Measurements from ENCODE around the gene SPEF2.
"Not testable (repeated sequence)": the region's sequence is repeated elsewhere in the genome, so short reads cannot be mapped to it uniquely, and the experiment has no call there.

GRCh38 chr5:35672296-35672655 is 54.6 kb downstream of the SPEF2 start:
- TF ChIP-seq, protein P1, sequence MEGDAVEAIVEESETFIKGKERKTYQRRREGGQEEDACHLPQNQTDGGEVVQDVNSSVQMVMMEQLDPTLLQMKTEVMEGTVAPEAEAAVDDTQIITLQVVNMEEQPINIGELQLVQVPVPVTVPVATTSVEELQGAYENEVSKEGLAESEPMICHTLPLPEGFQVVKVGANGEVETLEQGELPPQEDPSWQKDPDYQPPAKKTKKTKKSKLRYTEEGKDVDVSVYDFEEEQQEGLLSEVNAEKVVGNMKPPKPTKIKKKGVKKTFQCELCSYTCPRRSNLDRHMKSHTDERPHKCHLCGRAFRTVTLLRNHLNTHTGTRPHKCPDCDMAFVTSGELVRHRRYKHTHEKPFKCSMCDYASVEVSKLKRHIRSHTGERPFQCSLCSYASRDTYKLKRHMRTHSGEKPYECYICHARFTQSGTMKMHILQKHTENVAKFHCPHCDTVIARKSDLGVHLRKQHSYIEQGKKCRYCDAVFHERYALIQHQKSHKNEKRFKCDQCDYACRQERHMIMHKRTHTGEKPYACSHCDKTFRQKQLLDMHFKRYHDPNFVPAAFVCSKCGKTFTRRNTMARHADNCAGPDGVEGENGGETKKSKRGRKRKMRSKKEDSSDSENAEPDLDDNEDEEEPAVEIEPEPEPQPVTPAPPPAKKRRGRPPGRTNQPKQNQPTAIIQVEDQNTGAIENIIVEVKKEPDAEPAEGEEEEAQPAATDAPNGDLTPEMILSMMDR (IDR thresholded peaks at IDR 0.05; ENCODE audit: insufficient read depth, low read depth, low read length): not testable (repeated sequence)
- not testable (repeated sequence) for TF ChIP-seq EZH2 (IDR thresholded peaks at IDR 0.05; ENCODE audit: insufficient read depth, low read length)

Measured in astrocyte (in vitro differentiated cells and primary cell).